RWPE1 (cell line): ENCODE measurements around the gene COLEC12.
"Not testable (repeated sequence)": the region's sequence is repeated elsewhere in the genome, so short reads cannot be mapped to it uniquely, and the experiment has no call there.

Source experiments
- CTCF ChIA-PET: fragments of 350-600 bp; sonication (Branson Sonifier 250); formaldehyde crosslinking; extraction: SDS; loops from one replicate; lab custom pipeline; 2021; lab: Yijun Ruan, JAX
- POLR2A ChIA-PET: fragments of 400-600 bp; formaldehyde crosslinking; extraction: SDS; loops from one replicate; lab custom pipeline; 2020; ENCODE audit warnings: antibody characterized with exemption; ENCODE audit not compliant: low non-redundant PET; lab: Yijun Ruan, JAX
- DNase-seq: peaks from one replicate; pipeline ENCODE4 v3.0.0; 2012; ENCODE audit warnings: low spot score
- H3K27ac ChIP-seq: fragments of 450-650 bp; 2 replicates; pipeline ENCODE4 v1.5.1; 2017
- CTCF ChIP-seq: fragments of 450-650 bp; conservative IDR thresholded peaks from 2 replicates; pipeline ENCODE4 v1.5.1; 2017; ENCODE audit warnings: low read depth, mild to moderate bottlenecking

COLEC12 gene

GRCh38 chr18:318791-319291 is 181.7 kb downstream of the COLEC12 start:
- CTCF ChIA-PET = no interaction called here

GRCh38 chr18:317618-318017 is 182.9 kb downstream of the COLEC12 start:
- TF ChIP-seq CTCF = no peak
- no peak overlapping the region for H3K27ac ChIP-seq
- CTCF ChIA-PET = interaction anchor here (0.6 kb wide), 2 partner anchors 36 to 41 kb away, joined by 3 to 5 read pairs; no protein-coding TSS in a partner anchor
- POLR2A ChIA-PET = no interaction called here
- DNase-seq = no peak

More at GRCh38 chr18:318791-319291, 181.7 kb downstream of the COLEC12 start:
- no peak overlapping the region for H3K27ac ChIP-seq
- DNase-seq = no peak
- POLR2A ChIA-PET = no interaction called here
- no peak for TF ChIP-seq CTCF

GRCh38 chr18:316393-316792 is 184.1 kb downstream of the COLEC12 start:
- H3K27ac ChIP-seq = no peak overlapping the region
- CTCF ChIA-PET = interaction anchor here (0.6 kb wide), 1 partner anchor 645 kb away, joined by 3 read pairs; no protein-coding TSS in a partner anchor
- DNase-seq = no peak
- TF ChIP-seq CTCF = no peak
- POLR2A ChIA-PET = no interaction called here

GRCh38 chr18:313931-314330 is 186.6 kb downstream of the COLEC12 start:
- H3K27ac ChIP-seq = no peak overlapping the region
- no peak for DNase-seq
- ChIA-PET CTCF (no interaction called here), POLR2A (no interaction called here)
- TF ChIP-seq CTCF = no peak

GRCh38 chr18:312415-312814 is 188.1 kb downstream of the COLEC12 start:
- CTCF ChIA-PET = no interaction called here

GRCh38 chr18:310042-310441 is 190.5 kb downstream of the COLEC12 start:
- H3K27ac ChIP-seq = no peak overlapping the region
- no peak for DNase-seq
- no peak for TF ChIP-seq CTCF
- POLR2A ChIA-PET = no interaction called here
- CTCF ChIA-PET = interaction anchor here (0.7 kb wide), 1 partner anchor 79 kb away, joined by 7 read pairs; no protein-coding TSS in a partner anchor

More at GRCh38 chr18:312415-312814, 188.1 kb downstream of the COLEC12 start:
- no peak for DNase-seq
- TF ChIP-seq CTCF = no peak
- POLR2A ChIA-PET = interaction anchor here (0.6 kb wide), 1 partner anchor 15 kb away, joined by 4 read pairs; no protein-coding TSS in a partner anchor
- H3K27ac ChIP-seq = no peak overlapping the region

- DNase-seq, H3K27ac ChIP-seq, POLR2A ChIA-PET: not testable (repeated sequence)
- CTCF ChIA-PET = interaction anchor here (1.1 kb wide), 1 partner anchor 316 kb away, joined by 5 read pairs; no protein-coding TSS in a partner anchor
These were observed 192.4 kb downstream of the COLEC12 start for GRCh38 chr18:308086-308485.
